Measurements from ENCODE around the gene TSPAN12. TPM values are rescaled to one million over a fixed set of nuclear protein-coding genes. Genes with fewer than 3 reads are reported as not detected.

TSPAN12 gene
- total and polyA plus RNA-seq, 2 donors (not counting 1 experiment from before 2014, with no cell fraction given) = not detected

GRCh38 chr7:120860156-120860555 is 2.2 kb upstream of the TSPAN12 start:
- intact Hi-C loops (cut with micrococcal nuclease) = no loop called here
- peaks cover 68% of the 10 kb centered on the region for H3K27me3 Mint-ChIP-seq
- POLR2A ChIA-PET = no interaction called here
- H3K9ac ChIP-seq (ENCODE audit: low read length) = no peak overlapping the region
- no peak overlapping the region for H3K4me3 ChIP-seq (ENCODE audit: control extremely low read depth in 1 of 5, extremely low read depth in 1 of 5, insufficient read depth in 1 of 5, low read depth in 2 of 5, low read length in 4 of 5)
- no peak for ATAC-seq (ENCODE audit: low read depth)
- no peak overlapping the region for H3K4me3 Mint-ChIP-seq
- no peak overlapping the region for H3K27ac ChIP-seq (ENCODE audit: low read length in 2 of 2)
- no peaks in the 10 kb centered on the region for H3K9me3 Mint-ChIP-seq (ENCODE audit: insufficient read depth)
- H3K36me3 ChIP-seq (replicated peaks in 1 of 2; ENCODE audit: control extremely low read depth in 1 of 2, control insufficient read depth in 1 of 2, extremely low read depth in 1 of 2, insufficient read depth in 2 of 2, low read length in 1 of 2) = no peaks in the 10 kb centered on the region
- no CpG with 5 or more reads among the region's 2 CpGs for WGBS (ENCODE audit: insufficient coverage)
- H3K4me2 ChIP-seq (replicated peaks; ENCODE audit: low read depth, low read length, poor library complexity, severe bottlenecking) = no peak overlapping the region
- peaks cover 0 to 35% (median 26%) of the 10 kb centered on the region in 4 experiments for H3K27me3 ChIP-seq (replicated peaks in 1 of 4; ENCODE audit: control extremely low read depth in 1 of 4, control insufficient read depth in 3 of 4, insufficient read depth in 4 of 4, low read length in 3 of 4)
- TF ChIP-seq CTCF (IDR thresholded peaks at IDR 0.05) (no peak), EZH2 (IDR thresholded peaks at IDR 0.05; ENCODE audit: borderline replicate concordance, insufficient read depth, low read depth, low read length, poor library complexity, severe bottlenecking) (no peak)
- peaks cover 16% of the 10 kb centered on the region for H3K4me1 Mint-ChIP-seq
- H2AFZ ChIP-seq (ENCODE audit: insufficient read depth, low read depth, low read length, poor library complexity, severe bottlenecking) = no peak overlapping the region
- CTCF ChIA-PET = no interaction called here
- no peaks in the 10 kb centered on the region for H3K79me2 ChIP-seq (ENCODE audit: control insufficient read depth, insufficient read depth, low read length)
- no peak overlapping the region for H3K27ac Mint-ChIP-seq
- H4K20me1 ChIP-seq (ENCODE audit: control insufficient read depth, insufficient read depth, low read length, poor library complexity, severe bottlenecking) = no peaks in the 10 kb centered on the region
- no peak for DNase-seq
- H3K9me3 ChIP-seq (ENCODE audit: control extremely low read depth in 1 of 3, control insufficient read depth in 2 of 3, insufficient read depth in 1 of 3, low read length in 2 of 3) = no peaks in the 10 kb centered on the region
- peaks cover 13 to 16% of the 10 kb centered on the region in 2 donors for H3K4me1 ChIP-seq (ENCODE audit: control insufficient read depth in 2 of 2, insufficient read depth in 2 of 2, low read length in 2 of 2)

- 100% methylated on average over 2 of the region's 6 CpGs for WGBS (ENCODE audit: insufficient coverage)
- Histone ChIP-seq H3K36me3 (replicated peaks in 1 of 2; ENCODE audit: control extremely low read depth in 1 of 2, control insufficient read depth in 1 of 2, extremely low read depth in 1 of 2, insufficient read depth in 2 of 2, low read length in 1 of 2) (no peaks in the 10 kb centered on the region), H2AFZ (ENCODE audit: insufficient read depth, low read depth, low read length, poor library complexity, severe bottlenecking) (no peak overlapping the region), H3K79me2 (ENCODE audit: control insufficient read depth, insufficient read depth, low read length) (no peaks in the 10 kb centered on the region), H3K4me1 (ENCODE audit: control insufficient read depth in 2 of 2, insufficient read depth in 2 of 2, low read length in 2 of 2) (peaks cover 13 to 16% of the 10 kb centered on the region in 2 donors), H3K9ac (ENCODE audit: low read length) (no peak overlapping the region), H3K9me3 (ENCODE audit: control extremely low read depth in 1 of 3, control insufficient read depth in 2 of 3, insufficient read depth in 1 of 3, low read length in 2 of 3) (no peaks in the 10 kb centered on the region), H3K27me3 (replicated peaks in 1 of 4; ENCODE audit: control extremely low read depth in 1 of 4, control insufficient read depth in 3 of 4, insufficient read depth in 4 of 4, low read length in 3 of 4) (peaks cover 0 to 42% (median 26%) of the 10 kb centered on the region in 4 experiments), H4K20me1 (ENCODE audit: control insufficient read depth, insufficient read depth, low read length, poor library complexity, severe bottlenecking) (no peaks in the 10 kb centered on the region), H3K4me2 (replicated peaks; ENCODE audit: low read depth, low read length, poor library complexity, severe bottlenecking) (no peak overlapping the region), H3K4me3 (ENCODE audit: control extremely low read depth in 1 of 5, extremely low read depth in 1 of 5, insufficient read depth in 1 of 5, low read depth in 2 of 5, low read length in 4 of 5) (no peak overlapping the region), H3K27ac (ENCODE audit: low read length in 2 of 2) (no peak overlapping the region)
- TF ChIP-seq EZH2 (IDR thresholded peaks at IDR 0.05; ENCODE audit: borderline replicate concordance, insufficient read depth, low read depth, low read length, poor library complexity, severe bottlenecking) (no peak), CTCF (IDR thresholded peaks at IDR 0.05) (no peak)
- H3K27ac Mint-ChIP-seq = no peak overlapping the region
- intact Hi-C loops (cut with micrococcal nuclease) = no loop called here
- H3K4me1 Mint-ChIP-seq = peaks cover 16% of the 10 kb centered on the region
- CTCF ChIA-PET = no interaction called here
- no peaks in the 10 kb centered on the region for H3K9me3 Mint-ChIP-seq (ENCODE audit: insufficient read depth)
- DNase-seq = no peak
- no peak overlapping the region for H3K4me3 Mint-ChIP-seq
- ATAC-seq (ENCODE audit: low read depth) = no peak
- POLR2A ChIA-PET = no interaction called here
- peaks cover 71% of the 10 kb centered on the region for H3K27me3 Mint-ChIP-seq
Observed at GRCh38 chr7:120859459-120859858, 1.5 kb upstream of the TSPAN12 start.
